GM21737 (cell line): ENCODE results near the gene CPN1.
"Not testable (repeated sequence)": the region's sequence is repeated elsewhere in the genome, so short reads cannot be mapped to it uniquely, and the experiment has no call there.

Source experiments
- ATAC-seq: cut with Tn5 transposase; IDR thresholded peaks from one replicate; pipeline ENCODE4 v1.9.1; 2021; ENCODE audit warnings: mild to moderate bottlenecking, moderate library complexity; ENCODE audit not compliant: unreplicated experiment

Gene CPN1

DNA sequence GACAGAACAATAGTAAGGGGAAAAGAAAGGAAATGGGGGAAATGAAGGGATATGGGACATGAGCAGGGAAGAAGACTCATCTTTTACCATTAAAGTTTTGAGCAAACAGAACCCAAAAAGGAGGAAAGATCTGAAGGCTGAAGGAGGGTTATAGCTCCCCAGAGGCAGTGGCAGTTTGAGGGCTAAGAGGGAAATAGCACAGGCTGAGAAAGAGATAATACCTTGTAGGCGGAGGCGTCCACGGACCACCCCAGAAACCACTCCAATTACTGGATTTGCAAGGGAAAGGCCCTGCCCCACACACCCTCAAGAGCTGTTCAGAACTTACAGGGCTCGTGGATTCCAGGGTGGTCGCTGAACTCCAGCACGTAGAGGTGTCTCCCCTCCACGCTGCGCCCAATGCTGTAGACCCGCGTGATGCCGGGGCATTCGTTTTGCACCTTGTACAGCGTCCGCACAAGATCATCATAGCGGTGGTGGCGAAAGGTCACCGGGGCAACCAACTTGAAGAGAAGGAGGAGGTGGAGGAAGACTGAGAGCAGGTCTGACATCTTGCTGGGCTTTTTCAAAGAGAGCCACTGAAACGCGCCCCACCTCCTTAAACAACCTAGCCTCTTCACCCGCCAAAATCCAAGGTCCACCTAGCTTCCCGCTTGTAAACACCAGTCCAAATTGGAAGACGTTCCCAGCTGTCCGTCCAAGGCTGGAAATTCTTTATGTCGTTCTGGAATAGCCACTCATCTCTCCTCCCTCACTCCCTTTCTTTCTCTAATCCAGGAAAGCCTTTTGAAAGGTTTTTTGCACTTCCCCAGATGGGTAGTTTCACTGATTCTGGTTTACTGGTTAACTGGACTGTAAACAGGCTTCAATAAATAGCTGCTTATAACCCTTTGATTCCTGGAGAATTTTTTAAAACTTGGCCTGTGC, at the start of gene CPN1:
TSS of gene CPN1 (minus strand) at position 795 of the 927 bp plus-strand sequence. CDS start at position 551, 244 bp downstream.
- no peak for ATAC-seq

GRCh38 chr10:100130831-100131230, 49.2 kb upstream of the CPN1 start:
- no peak for ATAC-seq

DNA sequence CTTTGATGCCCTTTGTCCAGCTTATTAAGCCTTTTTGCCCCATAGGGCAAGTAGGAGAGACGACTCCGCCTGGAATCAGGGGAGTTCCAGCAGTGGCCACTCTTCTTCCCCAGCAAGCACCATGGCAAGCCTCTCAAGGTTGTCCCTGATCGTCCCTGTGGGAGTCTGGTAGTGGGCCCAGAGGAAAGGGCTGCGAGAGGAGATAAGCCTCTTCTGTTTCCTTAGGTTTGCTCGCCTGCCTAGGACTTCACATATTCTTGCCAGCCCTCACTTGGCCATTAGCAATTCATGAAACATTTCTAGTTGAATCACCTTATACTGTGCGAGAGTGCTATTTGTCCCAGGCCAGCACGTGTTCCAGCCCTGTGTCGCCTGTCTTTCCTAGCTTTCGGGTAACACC, 47.8 kb upstream of the CPN1 start:
- no peak for ATAC-seq

DNA sequence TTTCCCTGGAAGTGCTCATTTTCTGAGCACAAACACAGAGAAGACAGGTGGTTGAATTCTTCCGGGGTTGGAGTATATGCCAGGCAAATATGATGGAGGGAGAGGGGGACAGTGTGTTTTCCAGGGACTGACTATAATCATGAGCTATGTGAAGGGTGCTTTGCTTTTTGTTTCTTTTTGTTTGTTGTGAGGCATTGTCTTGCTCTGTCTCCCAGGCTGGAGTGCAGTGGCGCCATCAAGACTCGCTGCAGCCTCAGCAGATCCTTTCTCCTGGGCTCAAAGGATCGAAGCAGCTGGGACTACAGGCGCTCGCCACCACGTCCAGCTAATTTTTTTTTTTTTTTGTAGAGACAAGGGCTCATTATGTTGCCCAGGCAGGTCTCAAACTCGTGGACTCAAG, 47.3 kb upstream of the CPN1 start:
- ATAC-seq, result no peak

DNA sequence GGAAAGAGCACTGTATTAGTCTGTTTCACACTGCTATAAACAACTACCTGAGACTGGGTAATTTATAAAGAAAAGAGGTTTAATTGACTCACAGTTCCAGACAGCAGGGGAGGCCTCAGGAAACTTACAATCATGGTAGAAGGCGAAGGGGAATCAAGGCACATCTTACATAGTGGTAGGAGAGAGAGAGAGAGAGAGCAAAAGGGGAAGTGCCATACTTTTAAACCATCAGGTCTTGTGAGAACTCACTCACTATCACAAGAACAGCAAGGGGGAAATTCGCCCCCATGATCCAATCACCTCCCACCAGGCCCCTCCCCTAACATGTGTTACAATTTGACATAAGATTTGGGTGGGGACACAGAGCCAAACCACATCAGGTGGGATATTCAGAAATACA, 43.7 kb upstream of the CPN1 start:
- not testable (repeated sequence) for ATAC-seq

DNA sequence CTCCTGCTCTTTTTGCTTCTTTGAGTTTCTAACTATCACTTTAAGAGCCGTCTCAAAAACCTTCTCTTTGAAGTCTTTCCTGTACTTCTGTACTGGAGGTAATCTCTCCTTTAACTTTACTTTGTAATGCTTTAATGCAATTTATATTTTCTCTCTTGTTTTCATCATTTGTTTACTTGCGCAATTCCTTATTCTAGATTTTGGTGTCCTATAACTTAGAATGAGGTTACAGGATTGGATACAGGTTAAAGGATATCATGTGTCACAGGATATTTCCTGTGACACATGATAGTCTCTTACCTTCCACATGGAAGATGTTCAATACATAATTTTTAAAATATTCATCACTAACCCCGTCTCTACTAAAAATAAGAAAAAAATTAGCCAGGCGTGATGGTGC, 42.4 kb upstream of the CPN1 start:
- ATAC-seq, result no peak

GRCh38 chr10:100122780-100123179, 41.1 kb upstream of the CPN1 start:
- ATAC-seq, result no peak

- ATAC-seq, result no peak
Observed at GRCh38 chr10:100120550-100120949, 38.9 kb upstream of the CPN1 start.

- ATAC-seq, result no peak
Observed at GRCh38 chr10:100119726-100120125, 38.1 kb upstream of the CPN1 start.

GRCh38 chr10:100114976-100115770, 33.5 kb upstream of the CPN1 start:
- no peak for ATAC-seq

- no peak for ATAC-seq
Observed at GRCh38 chr10:100114460-100114859, 32.8 kb upstream of the CPN1 start.

DNA sequence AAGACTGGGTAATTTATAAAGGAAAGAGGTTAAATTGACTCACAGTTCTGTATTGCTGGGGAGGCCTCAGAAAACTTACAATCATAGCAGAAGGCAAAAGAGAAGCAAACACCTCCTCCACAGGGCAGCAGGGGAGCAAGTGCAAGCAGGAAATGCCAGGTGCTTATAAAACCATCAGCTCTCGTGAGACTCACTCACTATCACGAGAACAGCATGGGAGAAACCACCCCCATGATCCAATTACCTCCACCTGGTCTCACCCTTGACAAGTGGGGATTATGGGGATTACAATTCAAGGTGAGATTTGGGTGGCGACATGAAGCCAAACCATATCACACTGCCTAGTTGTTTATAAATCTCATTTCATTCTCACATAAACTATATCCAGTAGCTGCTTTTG, 28.0 kb upstream of the CPN1 start:
- ATAC-seq, result no peak

GRCh38 chr10:100106865-100107264, 25.2 kb upstream of the CPN1 start:
- ATAC-seq, result no peak

DNA sequence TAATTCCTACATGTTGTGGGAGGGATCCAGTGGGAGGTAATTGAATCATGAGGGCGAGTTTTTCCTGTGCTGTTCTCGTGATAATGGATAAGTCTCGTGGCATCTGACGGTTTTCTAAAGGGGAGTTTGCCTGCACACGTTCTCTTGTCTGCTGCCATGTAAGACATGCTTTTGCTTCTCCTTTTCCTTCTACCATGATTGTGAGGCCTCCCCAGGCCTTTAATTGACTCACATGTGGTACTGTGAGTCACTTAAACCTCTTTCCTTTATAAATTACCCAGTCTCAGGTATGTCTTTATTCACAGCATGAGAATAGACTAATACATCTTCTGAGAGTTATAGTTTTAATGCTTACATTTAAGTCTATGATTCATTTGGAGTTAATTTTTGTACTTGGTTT, 22.6 kb upstream of the CPN1 start:
- no peak for ATAC-seq

GRCh38 chr10:100103581-100103980, 21.9 kb upstream of the CPN1 start:
- no peak for ATAC-seq

DNA sequence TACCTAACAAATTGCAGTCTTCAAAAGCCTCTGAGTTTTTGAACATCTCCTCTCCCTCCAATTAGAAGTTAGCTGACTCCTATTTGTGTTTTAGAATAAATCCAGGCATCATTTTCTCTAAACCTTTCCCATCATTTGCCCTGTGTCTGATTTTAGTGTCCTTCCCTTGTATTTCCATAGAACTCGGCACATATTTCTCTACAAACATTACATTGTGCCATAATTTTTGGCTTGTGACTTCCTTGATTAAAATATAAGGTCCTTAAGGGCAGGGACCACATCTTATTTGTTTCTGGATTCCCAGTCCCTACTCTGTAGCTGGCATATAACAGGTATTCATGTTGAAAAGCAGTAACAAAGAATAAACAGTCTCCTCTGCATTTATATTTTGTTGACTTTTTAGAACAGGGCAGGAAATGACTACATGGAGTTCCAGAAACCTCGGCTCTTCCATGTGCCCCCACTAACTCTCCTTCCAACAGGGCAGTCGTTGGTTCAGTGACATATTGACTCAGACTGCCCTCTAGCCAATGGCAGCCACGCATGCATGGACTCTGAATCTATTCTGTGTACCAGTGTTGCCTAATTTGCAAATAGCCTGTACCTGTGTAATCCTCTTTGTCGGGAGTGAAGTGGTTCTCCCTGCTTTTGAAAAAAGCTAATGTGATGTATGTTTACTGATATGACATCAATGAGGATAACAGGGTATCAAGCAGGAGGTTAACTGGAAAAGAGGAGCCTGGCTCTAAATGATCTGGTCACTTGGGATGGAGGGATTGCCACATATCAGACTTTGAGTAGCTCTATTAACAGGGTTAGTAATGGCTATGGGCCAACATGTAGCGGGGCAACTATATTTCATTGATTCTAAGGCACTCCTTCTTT, 19.8 kb upstream of the CPN1 start:
- ATAC-seq, result no peak

DNA sequence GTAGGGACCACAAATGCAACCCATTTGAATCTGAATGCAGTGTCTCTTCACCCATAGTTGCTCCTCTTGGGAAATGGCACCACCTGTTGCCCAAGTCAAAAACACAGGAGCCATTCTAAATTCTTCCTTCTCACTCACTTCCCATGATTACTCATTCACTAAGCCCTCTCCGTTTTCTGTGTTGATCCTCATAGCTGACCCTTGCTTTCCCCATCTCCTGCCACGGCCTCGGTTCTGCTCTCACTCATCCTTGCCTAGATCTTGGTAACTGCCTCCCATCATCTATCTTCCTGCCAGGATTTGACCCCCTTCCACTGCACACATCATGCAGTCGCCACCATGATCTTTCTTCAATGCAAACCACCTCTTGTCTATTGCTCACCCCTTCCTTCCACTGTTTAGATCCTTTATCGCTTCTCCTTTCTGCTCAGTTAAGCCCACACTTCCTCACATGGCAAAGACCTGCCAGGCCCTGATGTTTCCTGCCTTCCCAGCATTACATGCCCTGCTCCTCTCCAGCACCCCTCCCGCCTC, 19.0 kb upstream of the CPN1 start:
- no peak for ATAC-seq

GRCh38 chr10:100089241-100089640, 7.6 kb upstream of the CPN1 start:
- ATAC-seq, result no peak

GRCh38 chr10:100086708-100087107, 5.0 kb upstream of the CPN1 start:
- ATAC-seq, result not testable (repeated sequence)

DNA sequence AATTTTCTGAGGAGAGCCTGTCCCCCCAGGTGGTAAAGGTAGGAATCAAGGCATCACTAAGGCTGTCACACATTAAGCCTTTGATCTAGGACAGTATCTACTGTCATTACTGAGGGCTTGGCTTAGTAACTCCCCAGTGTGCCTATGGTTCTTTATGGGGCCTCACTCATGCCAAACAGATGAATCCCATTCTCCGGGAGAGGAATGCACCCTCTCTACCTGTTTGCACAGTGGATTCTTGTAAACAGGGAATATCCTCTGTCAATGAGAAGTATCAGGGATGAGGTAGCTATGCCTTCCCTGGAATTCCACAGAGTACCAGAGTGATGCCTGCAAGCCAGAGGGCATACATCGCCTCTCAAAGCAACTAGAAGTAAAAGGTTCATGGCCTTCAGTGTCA, 3.9 kb upstream of the CPN1 start:
- no peak for ATAC-seq

DNA sequence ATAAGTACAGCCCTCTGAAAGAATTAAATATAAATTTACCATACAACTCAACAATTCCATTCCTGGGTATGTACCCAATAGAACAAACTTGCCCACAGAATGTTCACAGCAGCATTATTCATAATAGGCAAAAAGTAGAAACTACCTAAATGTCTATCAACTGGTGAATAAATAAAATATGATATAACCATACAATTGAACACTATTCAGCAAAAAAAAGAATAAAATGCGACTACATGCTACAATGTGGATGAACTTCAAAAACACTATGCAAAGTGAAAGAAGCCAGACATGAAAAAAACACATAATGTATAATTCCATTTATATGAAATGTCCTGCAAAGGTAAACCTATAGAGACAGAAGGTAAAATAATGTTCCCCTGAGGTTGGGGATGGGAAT, 2.0 kb upstream of the CPN1 start:
- no peak for ATAC-seq
